GM12878 (cell line): ENCODE measurements around the gene TREH. TPM values are rescaled to one million over a fixed set of nuclear protein-coding genes. Genes with fewer than 3 reads are reported as not detected.

Source experiments
- ATAC-seq: fragments of 200-7000 bp; cut with Tn5 transposase; 3 replicates; pipeline ENCODE4 v1.9.1; 2020; ENCODE audit warnings: mild to moderate bottlenecking, moderate library complexity
- BruUV-seq: library from RNA; stranded (reverse); fragments of 400-500 nt; replicated peaks from 2 replicates; lab custom pipeline; 2021; lab: Mats Ljungman, UMichigan
- CTCF ChIA-PET: fragments of 300-600 bp; sonication (Branson Sonifier 250); formaldehyde crosslinking; extraction: SDS; loops from one replicate; lab custom pipeline; 2021; ENCODE audit warnings: inconsistent platforms; lab: Yijun Ruan, JAX
- POLR2A ChIA-PET: fragments of 350-600 bp; formaldehyde crosslinking; extraction: SDS; loops from one replicate; lab custom pipeline; 2021; ENCODE audit warnings: inconsistent platforms; lab: Charles Lee
- RAD21 ChIA-PET: fragments of 300-600 bp; sonication (Branson Sonifier 250); formaldehyde crosslinking; loops from one replicate; lab custom pipeline; 2023; ENCODE audit warnings: antibody characterized with exemption; ENCODE audit not compliant: unreplicated experiment; lab: Charles Lee
- SMC1A ChIA-PET: fragments of 300-600 bp; sonication (Branson Sonifier 250); formaldehyde crosslinking; loops from one replicate; lab custom pipeline; 2023; ENCODE audit not compliant: unreplicated experiment, uncharacterized antibody; lab: Charles Lee
- DNase-seq: peaks from one replicate; pipeline ENCODE4 v3.0.0-alpha.2; 2011; ENCODE audit warnings: low read depth, low spot score
- FAIRE-seq: peaks from 3 replicates; lab custom pipeline; 2011; peaks lifted over from hg19 to GRCh38; lab: Jason Lieb, UNC
- H2AFZ ChIP-seq: 2 replicates; pipeline ENCODE4 v1.6.0; 2011; ENCODE audit warnings: low read depth, low read length, control low read depth; ENCODE audit not compliant: control insufficient read depth
- H3K27ac ChIP-seq: 2 replicates; pipeline ENCODE4 v1.5.1; 2011; ENCODE audit warnings: control low read depth; ENCODE audit not compliant: control insufficient read depth, insufficient read depth
- H3K27me3 ChIP-seq, 2 experiments: replicated peaks in 1 of 2; 2 replicates each; pipeline versions ENCODE4 v1.6.0 to v1.6.1; 2011; ENCODE audit warnings: low read length in 1 of 2; ENCODE audit not compliant: control insufficient read depth in 2 of 2, insufficient read depth in 2 of 2
- H3K36me3 ChIP-seq, 2 experiments: 2 replicates each; pipeline ENCODE4 v1.5.1; 2011; ENCODE audit warnings: low read length in 1 of 2; ENCODE audit not compliant: control insufficient read depth in 2 of 2, insufficient read depth in 2 of 2
- H3K4me1 ChIP-seq: 2 replicates; pipeline ENCODE4 v1.6.1; 2011; ENCODE audit warnings: mild to moderate bottlenecking, low read length, moderate library complexity, mixed read lengths; ENCODE audit not compliant: control insufficient read depth, insufficient read depth
- H3K4me2 ChIP-seq: 2 replicates; pipeline ENCODE4 v1.6.0; 2011; ENCODE audit warnings: control low read depth; ENCODE audit not compliant: control insufficient read depth, insufficient read depth
- H3K4me3 ChIP-seq: fragments of 200-600 bp; sonication (generic); 2 replicates; pipeline ENCODE4 v1.5.1; 2016
- H3K79me2 ChIP-seq: 2 replicates; pipeline ENCODE4 v1.6.0; 2011; ENCODE audit warnings: low read length; ENCODE audit not compliant: control insufficient read depth, insufficient read depth
- H3K9ac ChIP-seq: 2 replicates; pipeline ENCODE4 v1.8.0; 2011; ENCODE audit warnings: low read length, control low read depth, mixed read lengths; ENCODE audit not compliant: control insufficient read depth, insufficient read depth
- H3K9me3 ChIP-seq: replicated peaks from 3 replicates; pipeline ENCODE4 v1.5.1; 2011; ENCODE audit warnings: mild to moderate bottlenecking, low read length; ENCODE audit not compliant: control insufficient read depth, insufficient read depth
- H4K20me1 ChIP-seq: 2 replicates; pipeline ENCODE4 v1.6.0; 2011; ENCODE audit not compliant: control insufficient read depth, insufficient read depth
- CBFB ChIP-seq: IDR thresholded peaks from 2 replicates; pipeline ENCODE4 v1.6.1; 2016; ENCODE audit warnings: antibody characterized with exemption, low read depth
- E4F1 ChIP-seq: fragments of 450-650 bp; IDR thresholded peaks from 2 replicates; pipeline ENCODE4 v1.6.1; 2018; ENCODE audit warnings: borderline replicate concordance, mild to moderate bottlenecking; ENCODE audit not compliant: partially characterized antibody
- HDAC2 ChIP-seq: fragments of 200-600 bp; sonication (generic); IDR thresholded peaks from 2 replicates; pipeline ENCODE4 v1.6.1; 2017
- HSF1 ChIP-seq: fragments of 150-350 bp; IDR thresholded peaks from 2 replicates; pipeline ENCODE4 v1.6.1; 2014; ENCODE audit warnings: mild to moderate bottlenecking, low read depth, low read length
- JUNB ChIP-seq: IDR thresholded peaks from 2 replicates; pipeline ENCODE4 v1.6.1; 2016; ENCODE audit warnings: antibody characterized with exemption, mild to moderate bottlenecking
- MYB ChIP-seq: fragments of 150-350 bp; IDR thresholded peaks from 2 replicates; pipeline ENCODE4 v1.6.1; 2014; ENCODE audit warnings: mild to moderate bottlenecking, low read depth, low read length, borderline replicate concordance
- NBN ChIP-seq: fragments of 450-650 bp; IDR thresholded peaks from 2 replicates; pipeline ENCODE4 v1.6.1; 2016
- POLR2AphosphoS5 ChIP-seq: IDR thresholded peaks from 2 replicates; pipeline ENCODE4 v1.6.1; 2011; ENCODE audit warnings: mild to moderate bottlenecking, low read length, inconsistent platforms
- SMAD5 ChIP-seq: IDR thresholded peaks from 2 replicates; pipeline ENCODE4 v1.6.1; 2016; ENCODE audit warnings: antibody characterized with exemption, low read depth
- USF2 ChIP-seq: IDR thresholded peaks from 2 replicates; pipeline ENCODE4 v1.6.1; 2011; ENCODE audit warnings: low read depth, low read length, improper control_type of control experiment, borderline replicate concordance
- ZNF687 ChIP-seq: fragments of 450-650 bp; IDR thresholded peaks from 2 replicates; pipeline ENCODE4 v1.6.1; 2017; ENCODE audit warnings: mild to moderate bottlenecking, moderate library complexity
- WGBS: methylation state at CpG from one replicate; pipeline ENCODE4 v1.1.6; 2016; ENCODE audit warnings: low lambda C conversion rate; ENCODE audit not compliant: insufficient replicate concordance, insufficient coverage; ENCODE audit errors: missing lambda C conversion rate; 5-methylcytosine and 5-hydroxymethylcytosine counted together
- in situ Hi-C: fragments of 300-500 bp; cut with MboI; formaldehyde crosslinking; loops from 9 replicates; pipeline ENCODE4 v1.14.3; 2018; ENCODE audit warnings: mixed read lengths
- intact Hi-C: fragments of 100-400 bp; cut with micrococcal nuclease; formaldehyde crosslinking; loops from one replicate; pipeline ENCODE4 v1.14.2; 2022; ENCODE audit not compliant: unreplicated experiment
- polyA plus RNA-seq, 11 experiments: library from polyadenylated mRNA; depleted of rRNA in 4 of 11; unstranded in 6 of 11; stranded (reverse) in 5 of 11; fragments of >200 nt; fragmentation: Nextera tagmentation in 4 of 11; fragmentation: Illumina TruSeq in 1 of 11; extraction: Ambion mirVana in 4 of 11; extraction: Trizol in 1 of 11; gene quantifications; 1 replicate in 1 of 11; 2 replicates in 10 of 11; pipeline versions ENCODE4 v1.2.1 to v1.2.3, GENCODE V29; 2011 to 2016; ENCODE audit warnings: inconsistent platforms in 2 of 11, missing spikeins in 2 of 11, low read depth in 1 of 11
- total RNA-seq, 4 experiments: library from RNA; depleted of rRNA in 3 of 4; stranded (reverse); fragments of >200 nt in 3 of 4; fragmentation: Illumina TruSeq in 1 of 4; extraction: Trizol in 1 of 4; gene quantifications; 2 replicates each; pipeline versions ENCODE4 v1.2.1 to v1.2.3, GENCODE V29; 2013 to 2021

The TREH gene
- total and polyA plus RNA-seq, 10 of the 15 experiments (the other 5 are each of a cell fraction or from before 2014, with no cell fraction given), result not detected

- CTCF ChIA-PET, result interaction anchor here (0.8 to 5.8 kb wide), 31 partner anchors 9 to 283 kb away, joined by 3 to 68 read pairs (median 6); partner anchors contain the start of genes BCL9L, CXCR5, DDX6 and UPK2
- POLR2A ChIA-PET, result no interaction called here
- intact Hi-C loops (loop anchor here (1.0 to 2.0 kb wide), 2 partner anchors 240 to 266 kb away; partner anchors contain the start of gene UPK2), in situ Hi-C loops (no loop called here)
- no TSS peak for BruUV-seq
- SMC1A ChIA-PET, result interaction anchor here (0.5 to 2.3 kb wide), 13 partner anchors 25 to 270 kb away, joined by 3 to 9 read pairs (median 4); no protein-coding TSS in a partner anchor
- Histone ChIP-seq H3K4me2 (0 out of 2 replicates have a peak overlapping the region, but pooled peaks have one; percentile 99), H2AFZ (peak overlapping the region; percentile 96), H4K20me1 (no peaks in the 10 kb centered on the region), H3K27ac (no peak overlapping the region), H3K4me3 (no peak overlapping the region), H3K9me3 (peaks cover 9% of the 10 kb centered on the region; the same call in 2 of the 3 replicates), H3K36me3 (no peaks in the 10 kb centered on the region), H3K9ac (no peak overlapping the region), H3K4me1 (peaks cover 39% of the 10 kb centered on the region), H3K27me3 (no peaks in the 10 kb centered on the region; a peak in 1 of 4 replicates), H3K79me2 (no peaks in the 10 kb centered on the region)
- ATAC-seq, result peak; percentile 4; the same call in 2 of the 3 replicates
- no peak for FAIRE-seq
- 82% methylated on average over 14 of the region's 15 CpGs for WGBS
- RAD21 ChIA-PET, result interaction anchor here (0.6 to 2.5 kb wide), 9 partner anchors 25 to 648 kb away, joined by 3 to 20 read pairs (median 3); partner anchors contain the start of genes CXCR5 and DDX6
- no peak for TF ChIP-seq POLR2AphosphoS5
- TF ChIP-seq USF2, result no peak
- TF ChIP-seq CBFB, result no peak
- no peak for TF ChIP-seq HSF1
- no peak for TF ChIP-seq E4F1
- TF ChIP-seq HDAC2, result no peak
- no peak for TF ChIP-seq JUNB
- TF ChIP-seq NBN, result no peak
- TF ChIP-seq MYB, result no peak
- no peak for TF ChIP-seq SMAD5
- TF ChIP-seq ZNF687, result no peak
- no peak for DNase-seq
Measured at GRCh38 chr11:118690553-118691304, 11.3 kb upstream of the TREH start.
